Smooth muscle cell of trachea (primary cell): Measurements from ENCODE around the gene ERC2. TPM values are rescaled to one million over a fixed set of nuclear protein-coding genes. Genes with fewer than 3 reads are reported as not detected.

Experiments
- total RNA-seq: library from RNA; depleted of rRNA; stranded (reverse); fragments of >200 nt; gene quantifications from 2 replicates; pipeline ENCODE4 v1.2.1, GENCODE V29; 2014

ERC2 gene
- under 0.01 and 0.44 TPM in 2 replicates for total RNA-seq

DNA sequence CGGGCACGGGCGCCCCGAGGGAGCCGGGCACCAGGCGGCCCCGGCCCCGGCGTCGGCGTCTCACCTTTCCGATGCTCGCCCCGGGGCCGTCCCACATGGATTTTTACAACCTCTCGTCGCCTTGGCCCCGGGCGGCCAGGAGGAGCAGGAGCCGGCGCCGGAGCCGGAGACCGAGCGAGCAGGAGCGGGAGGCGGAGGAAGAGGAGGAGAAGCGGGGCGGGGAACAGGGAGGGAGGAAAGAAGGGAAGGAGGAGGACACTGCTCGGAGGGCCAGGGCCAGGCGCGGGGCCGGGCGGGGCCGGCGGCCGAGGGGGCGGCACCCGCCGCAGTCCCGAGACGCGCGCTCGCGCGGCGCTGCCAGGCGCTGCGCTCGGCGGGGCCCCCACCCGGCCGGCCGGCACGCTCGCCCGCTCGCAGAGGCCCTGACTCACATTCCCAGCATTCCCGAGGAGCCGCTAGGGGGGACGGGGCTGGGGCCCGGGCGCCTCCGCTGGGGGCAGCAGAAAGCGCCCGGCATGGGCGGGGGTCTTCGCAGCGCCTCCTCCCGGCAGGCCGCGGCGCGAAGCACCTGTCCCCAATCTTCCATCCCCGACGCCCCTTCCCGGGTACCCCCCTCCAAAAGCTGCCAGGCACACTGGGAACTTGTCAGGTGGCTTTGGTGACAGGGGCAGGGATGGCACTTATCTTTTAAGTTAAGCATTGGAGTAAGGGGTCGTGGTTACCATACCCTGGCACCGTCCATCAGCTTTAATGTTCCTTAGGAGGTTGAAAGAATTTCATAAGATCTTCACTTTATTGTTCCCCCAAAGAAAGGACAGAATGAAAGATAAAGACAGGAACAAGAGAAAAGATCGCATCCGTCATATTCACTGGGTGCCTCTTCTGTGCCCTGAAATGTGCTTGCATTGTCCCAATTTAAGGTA lies at the start of gene ERC2:
Gene ERC2, minus strand, starts transcription at position 284 of the 923 bp plus-strand sequence.

DNA sequence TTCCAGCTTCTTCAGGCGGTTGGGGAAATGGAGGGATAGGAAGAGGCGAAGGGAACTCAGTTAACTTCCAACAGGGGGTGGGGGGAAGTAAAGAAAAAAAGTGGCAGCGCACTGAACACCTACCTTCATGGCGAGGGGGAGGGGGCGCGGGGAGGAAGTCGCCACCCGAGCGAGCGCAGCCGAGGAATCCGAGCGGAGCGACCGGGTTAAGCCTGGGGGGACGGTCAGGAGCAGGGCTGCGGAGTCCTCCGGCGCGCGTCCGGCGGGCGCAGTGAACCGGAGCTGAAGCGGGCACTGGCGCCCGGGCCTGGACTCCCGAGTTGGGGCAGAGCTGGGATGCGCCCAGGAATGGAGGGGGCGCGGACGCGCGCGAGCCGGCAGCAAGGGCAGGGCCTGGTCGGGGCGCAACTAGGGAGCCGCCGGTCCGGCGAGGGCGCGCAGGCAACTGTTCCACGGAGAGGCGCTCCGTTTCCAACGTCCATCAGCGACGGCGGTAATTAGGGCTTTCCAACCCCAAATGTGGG lies 981.3 kb downstream of the ERC2 start, which contains the start of gene WNT5A:
Gene WNT5A, minus strand, starts transcription at position 450 of the 524 bp plus-strand sequence. Its CDS starts 321 bp downstream, at position 129.

Other genes starting within 250 kb of the ERC2 start
- 14.7 and 24.4 TPM in 2 replicates for gene CCDC66, start 88.7 kb upstream of the ERC2 start, total RNA-seq
- 66.0 and 97.2 TPM in 2 replicates for gene TASOR, start 214.8 kb upstream of the ERC2 start, total RNA-seq